ENCODE results near the gene ULK2.

DNA sequence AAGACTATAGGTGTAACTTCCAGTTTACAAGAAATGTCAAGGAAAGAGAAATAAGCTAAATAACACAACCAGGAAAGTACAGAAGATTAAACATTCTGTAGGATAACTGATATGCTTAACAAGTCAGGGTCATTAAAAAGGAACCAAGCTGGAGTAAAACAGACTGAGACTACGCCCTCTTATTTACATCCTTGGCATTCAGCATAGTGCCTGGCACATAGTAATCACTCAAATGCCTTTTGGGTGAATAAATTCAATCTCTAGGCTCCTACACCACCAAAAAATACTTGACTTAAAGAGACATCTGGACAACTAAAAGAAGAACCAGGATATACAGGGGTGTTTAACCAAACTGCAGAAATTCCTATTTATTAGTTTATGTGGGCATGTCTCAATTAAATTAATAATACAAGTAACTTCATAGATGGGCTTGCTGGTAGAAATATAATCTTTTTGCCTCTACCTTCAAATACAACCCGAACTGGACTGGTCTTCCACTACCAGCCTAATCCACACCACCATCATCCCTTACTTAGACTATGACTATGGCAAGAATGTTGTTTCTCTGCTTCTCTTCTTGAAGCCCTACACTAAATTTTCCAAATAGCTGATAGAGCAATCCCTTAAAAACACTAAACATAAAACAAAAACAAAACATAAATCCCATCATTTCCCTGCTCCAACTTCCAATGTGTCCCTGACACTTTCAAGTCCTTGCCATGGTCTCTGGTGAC lies 47.7 kb upstream of the ULK2 start:
- TF ChIP-seq EZH2phosphoT487 (IDR thresholded peaks at IDR 0.05; ENCODE audit: insufficient read depth, low read depth) (no peak), EZH2 (IDR thresholded peaks at IDR 0.05; ENCODE audit: insufficient read depth, poor library complexity, severe bottlenecking) (no peak)
